Lower leg skin (tissue), 3 donors: ENCODE results near the gene VSIG10.

Experiments
- POLR2A ChIP-seq, 2 donors: fragments of 450-650 bp; IDR thresholded peaks; one replicate each; pipeline ENCODE4 v1.6.1; 2016 to 2017; ENCODE audit warnings: antibody characterized with exemption in 2 of 2, mild to moderate bottlenecking in 1 of 2, moderate library complexity in 1 of 2
- TF ChIP-seq, protein P1 (sequence below), 3 donors: fragments of 450-650 bp; IDR thresholded peaks; one replicate each; pipeline ENCODE4 v1.5.1; 2016; ENCODE audit warnings: antibody characterized with exemption in 3 of 3, mild to moderate bottlenecking in 3 of 3, moderate library complexity in 2 of 3

DNA sequence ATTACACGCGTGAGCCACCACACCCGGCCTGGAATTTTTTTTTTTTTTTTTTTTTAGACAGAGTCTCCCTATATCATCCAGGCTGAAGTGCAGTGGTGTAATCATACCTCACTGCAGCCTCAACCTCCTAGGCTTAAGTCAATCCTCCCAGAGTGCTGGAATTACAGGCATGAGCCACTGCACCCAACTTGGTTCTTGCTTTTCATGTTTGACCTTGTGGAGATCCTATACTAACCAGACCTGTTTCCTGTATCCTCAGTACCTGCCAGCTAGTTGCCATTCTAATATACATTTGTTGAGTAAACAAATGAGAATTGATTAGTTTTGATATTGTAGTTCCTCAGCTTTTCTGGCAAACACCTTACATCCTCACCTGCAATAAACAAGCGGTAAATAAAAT is 3.2 kb upstream of the VSIG10 start:
- TF ChIP-seq POLR2A (IDR thresholded peaks at IDR 0.05), result no peak
- TF ChIP-seq, protein P1, sequence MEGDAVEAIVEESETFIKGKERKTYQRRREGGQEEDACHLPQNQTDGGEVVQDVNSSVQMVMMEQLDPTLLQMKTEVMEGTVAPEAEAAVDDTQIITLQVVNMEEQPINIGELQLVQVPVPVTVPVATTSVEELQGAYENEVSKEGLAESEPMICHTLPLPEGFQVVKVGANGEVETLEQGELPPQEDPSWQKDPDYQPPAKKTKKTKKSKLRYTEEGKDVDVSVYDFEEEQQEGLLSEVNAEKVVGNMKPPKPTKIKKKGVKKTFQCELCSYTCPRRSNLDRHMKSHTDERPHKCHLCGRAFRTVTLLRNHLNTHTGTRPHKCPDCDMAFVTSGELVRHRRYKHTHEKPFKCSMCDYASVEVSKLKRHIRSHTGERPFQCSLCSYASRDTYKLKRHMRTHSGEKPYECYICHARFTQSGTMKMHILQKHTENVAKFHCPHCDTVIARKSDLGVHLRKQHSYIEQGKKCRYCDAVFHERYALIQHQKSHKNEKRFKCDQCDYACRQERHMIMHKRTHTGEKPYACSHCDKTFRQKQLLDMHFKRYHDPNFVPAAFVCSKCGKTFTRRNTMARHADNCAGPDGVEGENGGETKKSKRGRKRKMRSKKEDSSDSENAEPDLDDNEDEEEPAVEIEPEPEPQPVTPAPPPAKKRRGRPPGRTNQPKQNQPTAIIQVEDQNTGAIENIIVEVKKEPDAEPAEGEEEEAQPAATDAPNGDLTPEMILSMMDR (IDR thresholded peaks at IDR 0.05), result no peak
